GM23338 (cell line): ENCODE data around the gene CTNNAL1. TPM values are rescaled to one million over a fixed set of nuclear protein-coding genes. Genes with fewer than 3 reads are reported as not detected.

Experiments used
- ATAC-seq: fragments of 200-7000 bp; cut with Tn5 transposase; 3 replicates; pipeline ENCODE4 v1.9.1; 2020
- DNase-seq: peaks from one replicate; pipeline ENCODE4 v3.0.0-alpha.2; 2015; ENCODE audit warnings: low spot score
- H2AFZ ChIP-seq: fragments of 200-600 bp; sonication (generic); 2 replicates; pipeline ENCODE4 v1.8.0; 2016; ENCODE audit warnings: antibody characterized with exemption, mild to moderate bottlenecking, moderate library complexity
- H3F3A ChIP-seq: fragments of 200-600 bp; sonication (generic); replicated peaks from 2 replicates; pipeline ENCODE4 v1.8.0; 2017; ENCODE audit warnings: antibody characterized with exemption, mixed run types, low read depth
- H3K27ac ChIP-seq: fragments of 200-600 bp; sonication (generic); 2 replicates; pipeline ENCODE4 v1.6.1; 2016; ENCODE audit warnings: low read depth
- H3K27me3 ChIP-seq: fragments of 200-600 bp; sonication (generic); 2 replicates; pipeline ENCODE4 v1.8.0; 2016; ENCODE audit warnings: mild to moderate bottlenecking, mixed run types, moderate library complexity; ENCODE audit not compliant: insufficient read depth
- H3K36me3 ChIP-seq: fragments of 200-600 bp; sonication (generic); 2 replicates; pipeline ENCODE4 v1.8.0; 2016; ENCODE audit warnings: mild to moderate bottlenecking; ENCODE audit not compliant: insufficient read depth
- H3K4me1 ChIP-seq: fragments of 200-600 bp; sonication (generic); 2 replicates; pipeline ENCODE4 v1.8.0; 2016; ENCODE audit warnings: mild to moderate bottlenecking, moderate library complexity; ENCODE audit not compliant: insufficient read depth
- H3K4me2 ChIP-seq: fragments of 200-600 bp; sonication (generic); 2 replicates; pipeline ENCODE4 v1.7.1; 2017; ENCODE audit warnings: mixed run types
- H3K4me3 ChIP-seq: fragments of 200-600 bp; sonication (generic); 2 replicates; pipeline ENCODE4 v1.6.1; 2016; ENCODE audit warnings: mixed run types
- H3K79me2 ChIP-seq: fragments of 200-600 bp; sonication (generic); replicated peaks from 2 replicates; pipeline ENCODE4 v1.8.0; 2017; ENCODE audit warnings: mild to moderate bottlenecking; ENCODE audit not compliant: insufficient read depth
- H3K9me2 ChIP-seq: fragments of 200-600 bp; sonication (generic); 2 replicates; pipeline ENCODE4 v1.8.0; 2017; ENCODE audit not compliant: insufficient read depth
- H4K20me1 ChIP-seq: fragments of 200-600 bp; sonication (generic); replicated peaks from 2 replicates; pipeline ENCODE4 v1.8.0; 2017; ENCODE audit warnings: mild to moderate bottlenecking; ENCODE audit not compliant: insufficient read depth
- H3K27ac Mint-ChIP-seq: 2 replicates; pipeline ENCODE4 v1.8.0; 2020; ENCODE audit warnings: inconsistent platforms, mild to moderate bottlenecking, moderate library complexity, mixed read lengths
- H3K27me3 Mint-ChIP-seq: 3 replicates; pipeline ENCODE4 v1.8.0; 2022; ENCODE audit warnings: low read depth, mild to moderate bottlenecking, moderate library complexity, mixed read lengths, inconsistent platforms; ENCODE audit not compliant: insufficient read depth, poor library complexity
- H3K36me3 Mint-ChIP-seq: 3 replicates; pipeline ENCODE4 v1.8.0; 2021; ENCODE audit warnings: low read depth, mild to moderate bottlenecking, inconsistent platforms, moderate library complexity, mixed read lengths
- H3K4me1 Mint-ChIP-seq: 3 replicates; pipeline ENCODE4 v1.8.0; 2020; ENCODE audit warnings: mild to moderate bottlenecking, inconsistent platforms, mixed read lengths
- H3K4me3 Mint-ChIP-seq: 3 replicates; pipeline ENCODE4 v1.8.0; 2021; ENCODE audit warnings: moderate library complexity, mild to moderate bottlenecking, inconsistent platforms, mixed read lengths
- H3K9me3 Mint-ChIP-seq: 3 replicates; pipeline ENCODE4 v1.8.0; 2020; ENCODE audit warnings: moderate library complexity, mild to moderate bottlenecking, inconsistent platforms, mixed read lengths
- CREB1 ChIP-seq: fragments of 250-450 bp; sonication (Bioruptor Pico); IDR thresholded peaks from 2 replicates; pipeline ENCODE4 v1.5.0; 2020; ENCODE audit warnings: low read depth, mild to moderate bottlenecking, moderate library complexity
- CTCF ChIP-seq, 2 experiments: fragments of 200-600 bp in 1 of 2; sonication (generic) in 1 of 2; conservative IDR thresholded peaks; 2 replicates each; pipeline versions ENCODE4 v1.5.1 to v1.6.1; 2016 to 2017; ENCODE audit warnings: antibody characterized with exemption in 2 of 2, low read depth in 2 of 2, mild to moderate bottlenecking in 2 of 2, moderate library complexity in 1 of 2
- ETS1 ChIP-seq: IDR thresholded peaks from 2 replicates; pipeline ENCODE4 v1.6.1; 2016; ENCODE audit warnings: antibody characterized with exemption
- EZH2 ChIP-seq: fragments of 200-600 bp; sonication (generic); IDR thresholded peaks from one replicate; pipeline ENCODE4 v1.8.0; 2017; ENCODE audit warnings: antibody characterized with exemption, mild to moderate bottlenecking, low read depth; ENCODE audit not compliant: unreplicated experiment
- EZH2phosphoT487 ChIP-seq: fragments of 200-600 bp; sonication (generic); IDR thresholded peaks from one replicate; pipeline ENCODE4 v1.8.1; 2018; ENCODE audit warnings: antibody characterized with exemption; ENCODE audit not compliant: unreplicated experiment
- JUNB ChIP-seq: IDR thresholded peaks from one replicate; pipeline ENCODE4 v1.6.1; 2016; ENCODE audit warnings: antibody characterized with exemption; ENCODE audit not compliant: unreplicated experiment
- NANOG ChIP-seq: IDR thresholded peaks from 2 replicates; pipeline ENCODE4 v1.6.1; 2016; ENCODE audit warnings: antibody characterized with exemption, borderline replicate concordance
- POLR2AphosphoS5 ChIP-seq: IDR thresholded peaks from 2 replicates; pipeline ENCODE4 v1.6.1; 2016; ENCODE audit warnings: antibody characterized with exemption, low read depth
- STAT1 ChIP-seq: IDR thresholded peaks from one replicate; pipeline ENCODE4 v1.6.1; 2016; ENCODE audit warnings: antibody characterized with exemption; ENCODE audit not compliant: unreplicated experiment
- ZNF114 ChIP-seq: fragments of 250-450 bp; sonication (Bioruptor Pico); IDR thresholded peaks from 2 replicates; pipeline ENCODE4 v1.5.0; 2020; ENCODE audit warnings: mild to moderate bottlenecking, moderate library complexity
- ZNF331 ChIP-seq: fragments of 250-450 bp; sonication (Bioruptor Pico); IDR thresholded peaks from 2 replicates; pipeline ENCODE4 v1.5.0; 2020; ENCODE audit warnings: low read depth, mild to moderate bottlenecking, moderate library complexity
- ZNF462 ChIP-seq: fragments of 250-450 bp; sonication (Bioruptor Pico); IDR thresholded peaks from 2 replicates; pipeline ENCODE4 v1.5.0; 2020; ENCODE audit warnings: mild to moderate bottlenecking, moderate library complexity
- polyA plus RNA-seq: library from polyadenylated mRNA; unstranded; fragments of >200 nt; fragmentation: Nextera tagmentation; extraction: Ambion mirVana; gene quantifications from 2 replicates; pipeline ENCODE4 v1.2.1, GENCODE V29; 2016
- total RNA-seq: library from RNA; depleted of rRNA; stranded (reverse); fragments of >200 nt; shearing (Covaris generic); gene quantifications from 2 replicates; pipeline ENCODE4 v1.2.3, GENCODE V29; 2014
- TF ChIP-seq, protein P1 (sequence below): IDR thresholded peaks from one replicate; pipeline ENCODE4 v1.6.1; 2018; ENCODE audit warnings: antibody characterized with exemption; ENCODE audit not compliant: unreplicated experiment

CTNNAL1 gene
- total and polyA plus RNA-seq, 2 experiments from 2014 or later: 63.0 to 211 TPM

- peak overlapping the region; percentile 74 for H3K27ac Mint-ChIP-seq
- ATAC-seq: no peak
These were observed 26.2 kb upstream of the CTNNAL1 start for GRCh38 chr9:109039539-109039938.

More at GRCh38 chr9:109039539-109039938, 26.2 kb upstream of the CTNNAL1 start:
- no peak for DNase-seq
- Histone ChIP-seq H3K36me3 (peaks cover 18% of the 10 kb centered on the region; the same call in 1 of the 2 replicates), H3K27ac (no peak overlapping the region), H2AFZ (no peak overlapping the region), H3F3A (no peaks in the 10 kb centered on the region), H3K4me1 (no peaks in the 10 kb centered on the region), H3K79me2 (no peaks in the 10 kb centered on the region), H3K9me2 (no peaks in the 10 kb centered on the region), H3K4me2 (no peak overlapping the region), H3K4me3 (no peak overlapping the region), H4K20me1 (peaks cover 2% of the 10 kb centered on the region; the same call in 1 of the 2 replicates), H3K27me3 (no peaks in the 10 kb centered on the region)
- H3K36me3 Mint-ChIP-seq: peaks cover 48% of the 10 kb centered on the region
- H3K4me3 Mint-ChIP-seq: no peak overlapping the region
- H3K27me3 Mint-ChIP-seq: no peaks in the 10 kb centered on the region
- no peaks in the 10 kb centered on the region for H3K4me1 Mint-ChIP-seq
- TF ChIP-seq ZNF114 (no peak), CREB1 (CRISPR knock-in tag) (no peak), ZNF462 (no peak), CTCF (conservative IDR thresholded peaks at IDR 0.05; ENCODE audit: low read depth in 2 of 2) (no peak), STAT1 (no peak), NANOG (no peak), EZH2phosphoT487 (no peak), EZH2 (no peak), ZNF331 (CRISPR knock-in tag) (no peak), JUNB (no peak), ETS1 (no peak), POLR2AphosphoS5 (no peak)
- TF ChIP-seq, protein P1, sequence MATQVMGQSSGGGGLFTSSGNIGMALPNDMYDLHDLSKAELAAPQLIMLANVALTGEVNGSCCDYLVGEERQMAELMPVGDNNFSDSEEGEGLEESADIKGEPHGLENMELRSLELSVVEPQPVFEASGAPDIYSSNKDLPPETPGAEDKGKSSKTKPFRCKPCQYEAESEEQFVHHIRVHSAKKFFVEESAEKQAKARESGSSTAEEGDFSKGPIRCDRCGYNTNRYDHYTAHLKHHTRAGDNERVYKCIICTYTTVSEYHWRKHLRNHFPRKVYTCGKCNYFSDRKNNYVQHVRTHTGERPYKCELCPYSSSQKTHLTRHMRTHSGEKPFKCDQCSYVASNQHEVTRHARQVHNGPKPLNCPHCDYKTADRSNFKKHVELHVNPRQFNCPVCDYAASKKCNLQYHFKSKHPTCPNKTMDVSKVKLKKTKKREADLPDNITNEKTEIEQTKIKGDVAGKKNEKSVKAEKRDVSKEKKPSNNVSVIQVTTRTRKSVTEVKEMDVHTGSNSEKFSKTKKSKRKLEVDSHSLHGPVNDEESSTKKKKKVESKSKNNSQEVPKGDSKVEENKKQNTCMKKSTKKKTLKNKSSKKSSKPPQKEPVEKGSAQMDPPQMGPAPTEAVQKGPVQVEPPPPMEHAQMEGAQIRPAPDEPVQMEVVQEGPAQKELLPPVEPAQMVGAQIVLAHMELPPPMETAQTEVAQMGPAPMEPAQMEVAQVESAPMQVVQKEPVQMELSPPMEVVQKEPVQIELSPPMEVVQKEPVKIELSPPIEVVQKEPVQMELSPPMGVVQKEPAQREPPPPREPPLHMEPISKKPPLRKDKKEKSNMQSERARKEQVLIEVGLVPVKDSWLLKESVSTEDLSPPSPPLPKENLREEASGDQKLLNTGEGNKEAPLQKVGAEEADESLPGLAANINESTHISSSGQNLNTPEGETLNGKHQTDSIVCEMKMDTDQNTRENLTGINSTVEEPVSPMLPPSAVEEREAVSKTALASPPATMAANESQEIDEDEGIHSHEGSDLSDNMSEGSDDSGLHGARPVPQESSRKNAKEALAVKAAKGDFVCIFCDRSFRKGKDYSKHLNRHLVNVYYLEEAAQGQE: no peak
- H3K9me3 Mint-ChIP-seq: no peaks in the 10 kb centered on the region
